SU-DHL-6 (cell line): ENCODE data around the gene TMEM131.

Source experiments
- EZH2phosphoT487 ChIP-seq: fragments of 200-600 bp; sonication (generic), shearing (Covaris generic); conservative IDR thresholded peaks from 2 replicates; pipeline ENCODE4 v1.6.1; 2018; ENCODE audit warnings: mild to moderate bottlenecking, antibody characterized with exemption, low read length, moderate library complexity, mixed read lengths
- TF ChIP-seq, protein P1 (sequence below): fragments of 200-600 bp; sonication (generic); IDR thresholded peaks from one replicate; pipeline ENCODE4 v1.5.1; 2017; ENCODE audit warnings: antibody characterized with exemption, mild to moderate bottlenecking, low read length, moderate library complexity; ENCODE audit not compliant: insufficient read depth, poor library complexity, severe bottlenecking

DNA sequence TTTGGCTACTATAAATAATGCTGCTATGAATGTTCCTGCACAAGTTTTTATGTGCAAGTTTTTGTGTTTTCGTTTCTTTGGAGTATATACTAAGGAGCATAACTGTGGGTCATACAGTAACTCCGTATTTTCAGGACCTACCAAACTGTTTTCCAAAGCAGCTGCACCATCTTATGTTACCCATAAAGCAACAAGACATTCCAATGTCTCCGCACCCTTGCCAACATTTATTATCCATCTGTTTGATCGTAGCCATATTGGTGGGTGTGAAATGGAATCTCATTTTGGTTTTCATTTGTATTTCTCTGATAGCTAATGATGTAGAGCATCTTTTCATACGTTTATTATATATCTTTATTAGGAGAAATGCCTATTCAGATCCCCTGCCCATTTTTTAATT lies 13.8 kb downstream of the TMEM131 start:
- TF ChIP-seq, protein P1, sequence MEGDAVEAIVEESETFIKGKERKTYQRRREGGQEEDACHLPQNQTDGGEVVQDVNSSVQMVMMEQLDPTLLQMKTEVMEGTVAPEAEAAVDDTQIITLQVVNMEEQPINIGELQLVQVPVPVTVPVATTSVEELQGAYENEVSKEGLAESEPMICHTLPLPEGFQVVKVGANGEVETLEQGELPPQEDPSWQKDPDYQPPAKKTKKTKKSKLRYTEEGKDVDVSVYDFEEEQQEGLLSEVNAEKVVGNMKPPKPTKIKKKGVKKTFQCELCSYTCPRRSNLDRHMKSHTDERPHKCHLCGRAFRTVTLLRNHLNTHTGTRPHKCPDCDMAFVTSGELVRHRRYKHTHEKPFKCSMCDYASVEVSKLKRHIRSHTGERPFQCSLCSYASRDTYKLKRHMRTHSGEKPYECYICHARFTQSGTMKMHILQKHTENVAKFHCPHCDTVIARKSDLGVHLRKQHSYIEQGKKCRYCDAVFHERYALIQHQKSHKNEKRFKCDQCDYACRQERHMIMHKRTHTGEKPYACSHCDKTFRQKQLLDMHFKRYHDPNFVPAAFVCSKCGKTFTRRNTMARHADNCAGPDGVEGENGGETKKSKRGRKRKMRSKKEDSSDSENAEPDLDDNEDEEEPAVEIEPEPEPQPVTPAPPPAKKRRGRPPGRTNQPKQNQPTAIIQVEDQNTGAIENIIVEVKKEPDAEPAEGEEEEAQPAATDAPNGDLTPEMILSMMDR, result no peak
- TF ChIP-seq EZH2phosphoT487, result no peak
